ENCODE data around the gene C12orf43.

C12orf43 gene

DNA sequence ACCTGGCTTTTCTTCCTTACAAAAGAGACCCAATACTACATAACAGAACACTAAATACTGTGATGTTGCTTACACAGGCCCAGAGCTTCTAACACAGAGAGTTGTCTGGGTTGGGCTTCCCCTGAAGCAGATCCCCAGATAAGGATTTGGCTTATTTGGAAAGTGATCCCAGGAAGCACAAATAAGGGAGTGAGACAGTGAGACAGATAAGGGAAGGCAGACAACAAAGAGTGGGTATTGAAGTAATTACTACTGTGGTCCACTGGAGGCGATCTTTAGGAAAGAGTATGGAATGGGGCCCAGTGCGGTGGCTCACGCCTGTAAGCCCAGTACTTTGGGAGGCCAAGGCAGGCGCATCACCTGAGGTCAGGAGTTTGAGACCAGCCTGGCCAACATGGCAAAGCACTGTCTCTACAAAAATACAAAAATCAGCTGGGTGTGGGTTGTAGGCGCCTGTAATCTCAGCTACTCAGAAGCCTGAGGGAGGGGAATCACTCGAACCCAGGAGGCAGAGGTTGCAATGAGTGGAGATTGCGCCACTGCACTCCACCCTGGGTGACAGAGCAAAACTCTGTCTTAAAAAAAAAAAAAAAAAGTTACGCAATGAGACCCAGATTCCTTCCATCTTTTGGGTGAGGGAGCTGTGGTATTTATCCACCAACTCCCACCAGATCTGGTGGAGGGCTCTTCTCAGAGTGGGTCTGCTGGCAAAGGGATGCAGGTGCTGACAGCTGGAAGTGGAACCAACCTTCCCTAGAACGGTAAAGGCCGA is 10.2 kb upstream of the C12orf43 start:
- no peaks in the 10 kb centered on the region for H3K36me3 ChIP-seq (ENCODE audit: control insufficient read depth in 2 of 2, insufficient read depth in 1 of 2, low read length in 2 of 2)
- TF ChIP-seq ZNF585B (tag by site-specific recombination; IDR thresholded peaks at IDR 0.05) (no peak), ZNF544 (tag by site-specific recombination; IDR thresholded peaks at IDR 0.05) (no peak), ZNF354C (tag by site-specific recombination; IDR thresholded peaks at IDR 0.05; ENCODE audit: borderline replicate concordance, low read depth) (no peak), ZNF449 (tag by site-specific recombination; IDR thresholded peaks at IDR 0.05) (peak; percentile 91), ZNF785 (tag by site-specific recombination; IDR thresholded peaks at IDR 0.05) (no peak), ZNF530 (tag by site-specific recombination; IDR thresholded peaks at IDR 0.05; ENCODE audit: low read depth) (no peak), ZNF48 (tag by site-specific recombination; IDR thresholded peaks at IDR 0.05) (no peak), ZNF37A (tag by site-specific recombination; IDR thresholded peaks at IDR 0.05) (peak; percentile 90), ZNF623 (tag by site-specific recombination; IDR thresholded peaks at IDR 0.05) (no peak), ZNF324 (tag by site-specific recombination; IDR thresholded peaks at IDR 0.05) (no peak), OSR2 (tag by site-specific recombination; IDR thresholded peaks at IDR 0.05) (0 out of 2 replicates have a peak, but pooled peaks have one; percentile 11), PRDM2 (tag by site-specific recombination; IDR thresholded peaks at IDR 0.05; ENCODE audit: borderline replicate concordance) (no peak), TCF7L2 (IDR thresholded peaks at IDR 0.05; ENCODE audit: borderline replicate concordance, low read depth, low read length) (no peak), GFI1B (tag by site-specific recombination; IDR thresholded peaks at IDR 0.05) (no peak), ZBTB48 (tag by site-specific recombination; IDR thresholded peaks at IDR 0.05) (no peak)
- H3K9me3 ChIP-seq (ENCODE audit: control insufficient read depth, insufficient read depth, low read depth, low read length) = no peaks in the 10 kb centered on the region
- ChIA-PET POLR2A (no interaction called here), CTCF (interaction anchor here (0.6 to 1.2 kb wide), 3 partner anchors 14 to 85 kb away, joined by 3 to 6 read pairs (median 4); no protein-coding TSS in a partner anchor)
- no peaks in the 10 kb centered on the region for H3K4me1 ChIP-seq (ENCODE audit: control insufficient read depth, insufficient read depth, low read length)
- no peak overlapping the region for H3K27ac ChIP-seq (ENCODE audit: extremely low read depth, low read depth, low read length)
- H3K4me3 ChIP-seq (ENCODE audit: low read depth, low read length) = no peak overlapping the region

- Histone ChIP-seq H3K4me3 (ENCODE audit: low read depth, low read length) (no peak overlapping the region), H3K9me3 (ENCODE audit: control insufficient read depth, insufficient read depth, low read depth, low read length) (no peaks in the 10 kb centered on the region), H3K27ac (ENCODE audit: extremely low read depth, low read depth, low read length) (no peak overlapping the region), H3K36me3 (ENCODE audit: control insufficient read depth in 2 of 2, insufficient read depth in 1 of 2, low read length in 2 of 2) (no peaks in the 10 kb centered on the region), H3K4me1 (ENCODE audit: control insufficient read depth, insufficient read depth, low read length) (no peaks in the 10 kb centered on the region)
- CTCF ChIA-PET = interaction anchor here (0.6 to 1.2 kb wide), 4 partner anchors 19 to 308 kb away, joined by 3 to 6 read pairs (median 4); no protein-coding TSS in a partner anchor
- POLR2A ChIA-PET = no interaction called here
- TF ChIP-seq ZNF23 (tag by site-specific recombination; IDR thresholded peaks at IDR 0.05; ENCODE audit: borderline replicate concordance) = no peak
- no peak for TF ChIP-seq ZBTB44 (tag by site-specific recombination; IDR thresholded peaks at IDR 0.05)
- TF ChIP-seq SP7 (tag by site-specific recombination; IDR thresholded peaks at IDR 0.05) = no peak
- no peak for TF ChIP-seq ZNF157 (tag by site-specific recombination; IDR thresholded peaks at IDR 0.05)
- no peak for TF ChIP-seq ZNF571 (tag by site-specific recombination; IDR thresholded peaks at IDR 0.05)
- TF ChIP-seq ZNF426 (tag by site-specific recombination; IDR thresholded peaks at IDR 0.05) = no peak
- TF ChIP-seq ZNF148 (tag by site-specific recombination; IDR thresholded peaks at IDR 0.05; ENCODE audit: borderline replicate concordance) = no peak
Measured at GRCh38 chr12:121025442-121026226, 9.3 kb upstream of the C12orf43 start.
